SKM-1 treated with dmso at 0.1 percent for 144 hours (cell line): ENCODE measurements around the gene NFE2L1.
"Not testable (repeated sequence)": the region's sequence is repeated elsewhere in the genome, so short reads cannot be mapped to it uniquely, and the experiment has no call there.

Experiments
- DNase-seq: peaks from one replicate; lab custom pipeline; 2025; ENCODE audit not compliant: unreplicated experiment; lab: John Stamatoyannopoulos, UW

The NFE2L1 gene, protein sequence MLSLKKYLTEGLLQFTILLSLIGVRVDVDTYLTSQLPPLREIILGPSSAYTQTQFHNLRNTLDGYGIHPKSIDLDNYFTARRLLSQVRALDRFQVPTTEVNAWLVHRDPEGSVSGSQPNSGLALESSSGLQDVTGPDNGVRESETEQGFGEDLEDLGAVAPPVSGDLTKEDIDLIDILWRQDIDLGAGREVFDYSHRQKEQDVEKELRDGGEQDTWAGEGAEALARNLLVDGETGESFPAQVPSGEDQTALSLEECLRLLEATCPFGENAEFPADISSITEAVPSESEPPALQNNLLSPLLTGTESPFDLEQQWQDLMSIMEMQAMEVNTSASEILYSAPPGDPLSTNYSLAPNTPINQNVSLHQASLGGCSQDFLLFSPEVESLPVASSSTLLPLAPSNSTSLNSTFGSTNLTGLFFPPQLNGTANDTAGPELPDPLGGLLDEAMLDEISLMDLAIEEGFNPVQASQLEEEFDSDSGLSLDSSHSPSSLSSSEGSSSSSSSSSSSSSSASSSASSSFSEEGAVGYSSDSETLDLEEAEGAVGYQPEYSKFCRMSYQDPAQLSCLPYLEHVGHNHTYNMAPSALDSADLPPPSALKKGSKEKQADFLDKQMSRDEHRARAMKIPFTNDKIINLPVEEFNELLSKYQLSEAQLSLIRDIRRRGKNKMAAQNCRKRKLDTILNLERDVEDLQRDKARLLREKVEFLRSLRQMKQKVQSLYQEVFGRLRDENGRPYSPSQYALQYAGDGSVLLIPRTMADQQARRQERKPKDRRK

DNA sequence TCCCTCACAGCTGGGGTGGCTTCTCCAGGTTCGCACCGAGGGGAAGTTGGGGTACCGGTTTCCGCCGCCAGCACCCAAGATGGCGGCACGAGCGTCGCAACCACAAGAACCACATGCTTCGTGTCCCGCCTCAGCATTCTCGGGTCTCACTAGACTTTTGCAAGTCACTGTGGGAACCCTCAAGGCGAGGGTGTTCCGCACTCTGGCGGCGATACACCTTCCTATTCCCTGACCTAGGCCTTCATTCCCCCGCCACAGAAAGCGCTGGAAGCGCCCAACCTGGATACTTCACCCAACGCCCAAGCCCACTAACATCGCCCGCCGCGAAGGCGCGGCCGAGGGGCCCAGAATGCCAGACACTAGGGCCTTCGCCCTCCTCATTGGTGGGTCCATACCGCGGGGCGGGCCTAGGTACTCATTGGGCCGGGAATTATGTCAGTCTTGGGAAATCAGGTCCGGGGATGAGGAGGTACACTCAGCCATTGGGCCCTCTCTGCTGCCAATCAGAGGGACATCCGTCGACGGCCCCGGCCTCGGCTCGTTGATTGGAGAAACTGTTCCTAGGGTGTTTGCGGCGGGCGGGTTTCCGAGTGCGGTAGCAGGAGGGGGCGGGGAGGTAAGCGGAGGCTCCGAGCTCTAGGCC, at the start of gene NFE2L1:
TSS of gene NFE2L1 (plus strand) at position 619 of the 643 bp plus-strand sequence. CDS start 2,760 bp downstream, outside the sequence.
- DNase-seq, result peak; percentile 99

DNA sequence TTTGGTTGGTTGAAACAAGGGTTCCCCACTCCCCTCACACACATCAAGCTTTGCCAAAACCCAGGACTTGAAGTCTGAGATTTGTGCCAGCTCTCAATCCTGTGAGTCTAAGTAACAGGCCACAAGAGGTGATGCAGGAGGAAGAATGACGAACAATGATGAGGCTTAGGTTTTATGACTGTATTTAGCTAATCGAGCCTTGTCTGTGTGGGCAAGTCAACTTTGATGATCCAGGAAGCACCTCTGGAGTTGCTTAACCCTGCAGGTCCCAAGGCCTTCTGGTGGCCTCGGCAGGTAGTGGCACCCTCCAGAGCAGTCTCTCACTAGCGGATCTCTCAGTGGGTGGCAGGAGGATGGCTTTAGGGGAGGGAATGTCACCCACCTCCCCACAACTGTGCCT, 48.6 kb upstream of the NFE2L1 start:
- DNase-seq, result no peak

DNA sequence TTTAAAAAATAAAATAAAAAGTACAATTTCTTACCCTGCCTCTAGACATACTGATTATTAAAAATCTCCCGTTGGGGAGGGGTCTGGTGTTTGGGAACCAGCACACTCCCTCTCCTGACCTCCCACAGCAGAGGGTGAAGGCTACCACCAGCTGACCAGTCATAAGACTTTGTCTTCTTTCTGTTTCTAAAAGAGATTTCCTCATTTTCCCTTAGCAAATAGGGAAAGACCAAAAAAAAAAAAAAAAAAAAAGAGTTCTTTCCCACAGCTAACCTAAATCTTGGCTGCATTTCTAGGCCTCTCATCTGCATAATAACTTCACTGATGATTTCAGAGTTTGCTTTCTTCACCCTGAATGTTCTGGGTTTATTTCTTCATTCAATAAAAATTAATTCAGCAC, 47.0 kb upstream of the NFE2L1 start:
- no peak for DNase-seq

DNA sequence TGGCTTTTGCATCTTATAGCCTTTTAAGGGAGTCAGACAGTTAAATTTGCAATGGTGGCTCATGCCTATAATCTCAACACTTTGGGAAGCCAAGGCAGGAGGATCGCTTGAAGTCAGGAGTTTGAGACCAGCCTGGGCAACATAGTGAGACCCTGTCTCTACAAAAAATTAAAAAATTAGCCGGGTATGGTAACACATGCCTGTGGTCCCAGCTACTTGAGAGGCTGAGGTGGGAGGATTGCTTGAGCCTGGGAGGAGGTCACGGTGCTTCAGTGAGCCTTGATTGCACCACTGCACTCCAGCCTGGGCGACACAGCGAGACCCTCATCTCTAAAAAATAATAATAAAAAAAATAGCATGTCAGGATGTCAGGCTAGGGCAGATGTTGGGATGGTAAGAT, 46.5 kb upstream of the NFE2L1 start:
- not testable (repeated sequence) for DNase-seq

DNA sequence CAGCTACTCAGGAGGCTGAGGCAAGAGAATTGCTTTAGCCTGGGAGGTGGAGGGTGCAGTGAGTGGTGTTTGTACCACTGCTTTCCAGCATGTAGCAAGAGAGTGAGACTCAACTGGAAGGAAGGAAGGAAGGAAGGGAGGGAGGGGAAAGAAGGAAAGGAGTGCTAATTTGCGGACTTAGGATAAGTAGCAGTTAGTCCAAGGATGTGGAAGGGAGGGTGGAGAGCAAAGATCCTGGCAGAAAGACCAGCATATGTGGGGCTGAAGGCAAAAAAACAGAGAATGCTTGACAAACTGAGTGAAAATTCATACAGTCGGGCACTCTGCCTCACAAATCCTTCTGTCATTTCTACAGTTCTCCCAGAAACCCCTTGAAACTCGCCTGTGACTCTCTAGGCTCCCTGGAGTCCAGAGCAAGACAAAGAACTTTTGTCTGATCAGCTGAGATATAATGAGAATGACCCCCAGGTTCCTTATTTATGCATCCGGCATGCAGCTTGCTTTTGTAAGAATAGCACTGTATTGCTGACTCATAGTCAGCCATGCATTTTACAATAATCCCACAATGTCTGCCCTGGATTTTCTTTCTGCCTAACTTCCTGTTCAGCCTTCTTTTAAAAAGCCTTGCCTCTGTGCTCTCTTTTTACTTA, 45.8 kb upstream of the NFE2L1 start:
- peak; percentile 85 for DNase-seq

DNA sequence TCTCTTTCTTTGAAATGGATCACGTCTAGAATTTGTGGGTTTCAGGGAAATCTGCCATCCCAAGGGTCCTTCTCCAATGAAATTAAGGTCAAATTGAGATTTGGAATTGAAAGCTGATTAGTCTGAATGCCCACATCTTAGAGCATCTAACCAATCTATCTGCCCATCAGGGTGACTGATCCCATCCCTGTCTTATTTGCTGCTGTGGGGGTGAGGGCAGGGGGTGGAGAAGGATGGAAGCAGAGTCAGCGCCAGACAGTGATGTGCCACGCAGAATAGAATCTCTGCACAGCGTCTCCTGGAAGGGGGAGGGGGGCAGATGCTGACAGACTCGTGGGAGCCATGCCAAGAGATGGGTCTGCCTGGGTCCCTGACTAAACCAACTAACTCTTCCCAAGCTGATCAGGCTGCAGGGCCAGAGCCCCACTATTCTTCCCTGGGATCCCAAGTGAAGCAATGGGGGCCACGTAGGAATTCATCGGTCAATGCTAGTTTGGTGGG, 45.2 kb upstream of the NFE2L1 start:
- DNase-seq, result no peak

DNA sequence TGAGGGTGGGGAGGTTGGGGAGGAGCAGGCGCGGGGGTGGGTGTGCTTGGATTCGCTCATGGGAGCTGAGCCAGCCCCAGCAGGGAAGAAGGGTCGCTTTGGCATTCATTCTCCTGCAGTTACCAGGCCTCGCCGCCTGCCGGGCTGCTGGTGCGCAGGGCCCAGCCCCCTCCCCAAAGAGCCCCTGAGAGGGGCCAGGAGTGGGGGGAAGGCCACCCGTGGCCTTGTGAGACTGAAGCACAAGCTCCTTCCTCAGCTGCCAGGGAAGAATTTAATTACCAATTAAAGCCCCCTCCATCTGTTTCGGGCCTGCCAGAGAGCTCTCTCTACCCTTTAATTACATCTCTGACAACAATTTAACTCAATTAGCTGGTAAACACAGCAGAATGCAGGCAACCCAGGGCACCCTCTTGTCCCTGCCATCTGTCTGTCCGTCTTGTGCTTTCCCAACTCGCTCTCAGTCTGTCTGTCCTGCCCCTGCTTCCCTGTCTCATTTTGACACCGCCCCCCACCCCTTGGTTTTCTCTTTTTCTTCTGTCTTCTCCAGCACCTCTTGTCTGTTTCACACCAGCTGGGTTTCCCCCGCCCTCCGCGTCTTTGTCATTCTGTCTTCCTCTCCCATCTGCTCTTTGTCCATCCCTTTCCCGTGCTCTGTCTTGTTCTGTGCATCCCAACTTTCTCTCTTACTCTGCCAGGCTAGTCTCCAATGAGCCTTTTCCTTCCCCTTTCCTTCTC, 44.6 kb upstream of the NFE2L1 start:
- no peak for DNase-seq

DNA sequence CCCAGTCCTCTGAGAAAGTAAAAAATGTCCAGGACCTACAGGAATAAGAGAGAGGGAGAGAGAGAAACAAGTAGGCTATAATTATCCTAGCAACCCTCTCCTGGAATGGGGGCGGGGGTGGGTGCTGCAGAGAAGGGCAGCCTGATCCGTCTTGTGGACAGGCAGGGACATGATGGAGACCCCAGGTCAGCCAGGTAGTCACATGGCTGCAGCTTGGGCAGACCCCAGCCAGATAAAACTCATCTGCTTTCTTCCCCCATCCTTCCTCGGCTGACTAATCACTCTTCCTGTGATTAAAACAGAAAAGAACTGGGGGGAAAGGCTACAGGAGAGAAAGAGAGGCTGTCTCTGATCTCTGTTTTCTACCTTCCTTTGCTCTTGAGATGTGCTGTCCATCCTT, 43.2 kb upstream of the NFE2L1 start:
- DNase-seq, result no peak

DNA sequence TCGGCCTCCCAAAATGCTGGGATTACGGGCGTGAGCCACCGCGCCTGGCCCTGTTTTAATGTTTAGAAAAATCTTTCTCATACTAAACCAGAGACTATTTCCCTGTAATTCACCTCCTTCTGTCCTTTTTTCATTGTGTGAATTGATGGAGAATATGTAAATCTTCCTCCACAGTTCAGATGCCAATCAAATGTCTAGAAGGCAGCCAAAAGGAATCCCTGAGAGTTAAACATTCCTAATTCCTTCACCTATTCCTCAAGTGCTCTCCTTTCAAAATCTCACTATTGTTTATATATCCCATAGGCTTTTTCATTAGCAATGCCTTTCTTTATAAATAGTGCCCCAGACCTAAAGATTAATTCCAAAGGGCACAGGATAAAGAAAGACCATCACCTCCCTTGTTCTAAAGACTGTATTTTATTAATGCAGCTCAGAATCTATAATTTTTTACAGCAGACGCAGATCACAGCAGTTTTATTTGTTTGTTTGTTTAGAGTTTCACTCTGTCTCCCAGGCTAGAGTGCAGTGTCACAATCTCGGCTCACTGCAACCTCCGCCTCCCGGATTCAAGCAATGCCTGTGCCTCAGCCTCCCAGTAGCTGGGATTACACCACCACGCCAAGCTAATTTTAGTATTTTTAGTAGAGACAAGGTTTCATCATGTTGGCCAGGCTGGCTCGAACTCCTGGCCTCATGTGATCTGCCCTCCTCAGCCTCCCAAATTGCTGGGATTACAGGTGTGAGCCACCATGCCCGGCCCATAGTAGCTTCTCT, 41.0 kb upstream of the NFE2L1 start:
- peak; percentile 43 for DNase-seq

DNA sequence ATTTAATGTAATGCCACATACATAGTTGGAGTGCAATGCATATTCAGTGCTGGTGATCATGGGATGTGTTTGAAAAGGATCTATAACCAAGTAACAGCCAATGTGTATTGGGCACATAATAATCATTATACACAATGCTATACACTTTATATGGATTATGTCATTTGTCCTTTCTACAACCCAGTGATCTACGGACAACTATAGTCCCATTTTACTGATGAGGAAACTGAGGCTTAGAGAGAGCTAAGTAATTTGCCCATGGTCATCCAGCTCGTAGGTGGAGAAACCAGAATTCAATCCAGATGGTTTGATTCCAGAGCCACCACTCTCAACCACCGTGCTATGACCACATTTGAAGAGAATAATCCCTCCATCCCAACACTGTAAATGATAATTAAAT, 38.0 kb upstream of the NFE2L1 start:
- DNase-seq, result no peak

DNA sequence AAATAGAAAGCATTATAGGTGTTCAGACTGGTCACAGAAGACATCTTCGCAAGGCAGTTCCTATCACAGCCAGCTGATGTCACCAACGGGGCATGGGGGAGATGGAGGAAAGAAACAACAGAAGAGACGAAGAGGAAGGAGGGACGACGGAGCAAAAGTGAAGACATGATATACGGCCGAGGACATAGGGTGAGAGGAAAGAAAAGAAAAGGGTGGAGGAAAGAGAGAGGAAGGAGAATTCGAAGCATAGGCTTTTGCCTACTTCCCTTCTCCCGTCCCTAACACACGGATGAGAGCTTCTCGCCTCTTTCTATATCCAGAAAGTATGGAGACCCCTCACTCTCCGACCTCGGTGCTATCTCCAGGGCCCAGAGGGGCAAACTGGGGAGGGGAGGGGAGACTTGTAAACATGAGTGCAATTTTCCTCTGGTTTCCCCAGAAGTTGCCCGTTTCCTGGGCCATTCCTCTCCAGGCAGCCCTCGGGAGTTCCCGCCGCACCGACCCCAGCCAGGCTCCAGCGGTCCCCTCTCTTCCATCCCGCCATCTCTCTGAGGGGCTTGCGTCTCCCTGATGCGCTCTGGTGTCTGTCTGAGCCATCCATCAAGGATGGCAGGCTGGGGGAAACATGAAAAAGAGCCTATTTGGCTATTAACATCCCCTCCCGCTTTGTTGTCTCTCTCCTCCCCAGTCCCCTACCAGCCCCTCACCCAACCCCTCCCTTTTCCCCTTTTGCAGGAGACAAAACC, 36.6 kb upstream of the NFE2L1 start:
- peak; percentile 30 for DNase-seq

DNA sequence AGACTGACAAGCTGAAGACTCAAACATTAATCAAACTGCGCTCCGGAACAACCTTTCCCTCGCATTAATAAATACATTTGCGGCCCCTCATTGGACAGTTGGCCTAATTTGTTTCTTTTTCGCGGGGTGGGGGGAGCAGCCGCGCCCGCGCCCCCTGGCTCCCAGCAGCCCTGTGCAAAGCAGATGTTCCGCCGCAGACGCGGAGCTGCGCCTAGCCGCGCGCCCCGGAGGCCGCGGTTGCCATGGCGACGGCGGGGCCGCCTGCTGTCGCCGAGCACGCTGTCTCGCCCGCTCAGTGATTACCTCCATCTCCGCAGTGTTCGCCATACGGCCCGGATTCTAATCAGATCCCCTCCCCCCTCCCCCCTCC, 36.0 kb upstream of the NFE2L1 start:
- DNase-seq, result no peak

DNA sequence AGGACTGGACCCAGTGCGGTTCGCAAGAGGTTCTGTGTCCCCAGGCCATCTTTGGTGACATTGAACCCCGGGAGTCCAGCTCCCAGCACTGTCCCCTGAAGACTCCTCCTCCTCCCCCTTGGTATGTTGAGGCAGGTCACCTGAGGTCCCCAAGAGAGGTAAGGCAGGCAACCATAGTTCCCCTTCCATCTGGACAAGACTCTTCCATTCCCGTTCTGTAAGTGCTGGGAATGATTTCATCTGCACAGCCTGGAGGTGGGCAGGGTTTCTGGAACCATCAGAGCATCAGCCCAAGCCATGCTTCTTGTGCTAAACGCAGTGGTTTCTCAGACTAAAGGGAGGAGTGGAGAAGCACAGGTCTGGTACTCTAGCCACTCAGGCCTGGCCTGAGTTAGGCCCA, 35.5 kb upstream of the NFE2L1 start:
- no peak for DNase-seq

DNA sequence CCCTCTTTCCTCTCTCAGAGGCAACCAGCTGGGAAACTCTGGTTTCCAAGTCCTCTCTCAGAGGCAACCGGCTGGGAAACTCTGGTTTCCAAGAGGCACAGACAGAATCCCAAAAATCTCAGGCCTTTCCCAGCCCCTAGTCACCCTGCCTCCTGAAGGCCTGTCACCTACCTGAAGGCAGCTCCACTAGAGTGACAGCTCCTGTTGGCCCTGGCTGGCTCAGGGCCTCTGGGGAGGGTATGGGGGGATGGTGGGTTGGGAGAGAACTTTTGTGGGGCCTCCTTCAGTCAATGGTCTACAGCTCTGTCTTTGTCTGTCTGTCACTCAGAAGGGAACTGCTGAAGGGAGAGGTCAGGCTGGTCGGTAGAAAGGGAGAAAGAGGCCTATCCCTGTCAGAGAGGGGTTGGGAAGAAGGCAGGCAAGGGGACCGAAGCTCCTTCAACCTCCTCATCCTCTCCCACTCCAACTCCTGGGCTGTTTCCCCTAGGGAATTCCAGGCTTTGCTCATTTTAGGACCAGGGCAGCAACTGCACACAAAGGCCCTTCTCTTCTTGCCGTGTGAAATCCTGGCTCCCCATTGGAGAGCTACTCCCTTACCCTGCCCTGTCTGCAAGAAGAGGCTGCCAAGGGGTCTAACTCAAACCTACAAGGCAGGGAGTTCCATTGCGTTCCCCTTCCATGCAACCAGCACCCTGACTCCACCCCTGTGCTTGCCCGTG, 34.1 kb upstream of the NFE2L1 start:
- DNase-seq, result no peak

DNA sequence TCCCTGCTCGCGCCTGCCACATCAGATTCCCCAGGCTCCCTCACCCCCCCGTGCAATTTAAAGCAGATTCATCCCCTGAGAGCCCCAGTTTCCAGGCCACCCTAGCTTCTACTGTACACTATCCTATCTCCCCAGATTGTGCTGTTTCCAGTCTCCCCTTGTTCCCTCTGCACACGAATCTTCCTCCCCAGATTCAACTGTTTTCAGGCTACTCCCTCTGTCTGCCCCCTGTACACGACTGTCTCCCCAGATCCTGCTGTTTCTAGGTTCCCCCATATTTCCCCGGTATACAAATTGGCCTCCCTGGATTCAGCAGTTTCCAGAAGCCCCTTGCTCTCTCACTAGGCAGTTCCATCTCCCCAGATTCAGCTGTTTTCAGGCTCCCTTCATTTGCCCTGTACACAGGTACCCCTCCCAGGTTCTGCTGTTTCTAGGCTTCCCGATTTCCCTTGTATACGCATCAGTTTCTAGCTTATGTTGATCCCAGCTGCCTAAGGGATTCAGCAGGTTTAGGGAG, 33.5 kb upstream of the NFE2L1 start:
- DNase-seq, result no peak

DNA sequence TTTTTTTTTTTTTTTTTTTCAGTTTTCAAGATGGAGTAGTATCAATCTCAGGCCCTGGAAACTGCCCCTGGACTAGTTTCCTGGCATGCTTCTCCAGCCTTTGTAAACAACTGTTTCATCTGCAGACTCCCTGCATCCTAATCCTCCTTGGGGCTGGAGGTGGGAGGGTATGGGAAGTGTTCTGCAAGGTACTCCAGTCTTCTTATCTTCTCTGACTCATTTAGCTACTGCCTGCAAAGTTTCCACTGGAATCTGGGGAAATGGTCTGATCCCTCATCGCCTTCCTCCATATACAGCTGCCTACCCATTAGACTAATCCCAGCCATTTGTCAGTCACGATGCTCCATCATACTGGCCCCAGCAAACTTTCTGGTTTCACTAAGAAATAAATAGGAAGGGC, 32.0 kb upstream of the NFE2L1 start:
- no peak for DNase-seq

DNA sequence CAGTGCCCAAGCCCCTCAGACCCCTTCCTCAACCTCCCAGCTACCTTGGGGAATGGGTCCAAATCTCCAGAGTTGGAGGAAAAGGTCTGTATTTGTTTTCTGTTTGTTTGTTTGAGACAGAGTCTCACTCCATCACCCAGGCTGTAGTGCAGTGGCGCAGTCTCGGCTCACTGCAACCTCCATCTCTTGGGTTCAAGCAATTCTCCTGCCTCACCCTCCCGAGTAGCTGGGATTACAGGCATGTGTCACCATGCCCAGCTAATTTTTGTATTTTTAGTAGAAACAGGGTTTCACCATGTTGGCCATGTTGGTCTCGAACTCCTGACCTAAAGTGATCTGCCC, 30.4 kb upstream of the NFE2L1 start:
- DNase-seq, result not testable (repeated sequence)

DNA sequence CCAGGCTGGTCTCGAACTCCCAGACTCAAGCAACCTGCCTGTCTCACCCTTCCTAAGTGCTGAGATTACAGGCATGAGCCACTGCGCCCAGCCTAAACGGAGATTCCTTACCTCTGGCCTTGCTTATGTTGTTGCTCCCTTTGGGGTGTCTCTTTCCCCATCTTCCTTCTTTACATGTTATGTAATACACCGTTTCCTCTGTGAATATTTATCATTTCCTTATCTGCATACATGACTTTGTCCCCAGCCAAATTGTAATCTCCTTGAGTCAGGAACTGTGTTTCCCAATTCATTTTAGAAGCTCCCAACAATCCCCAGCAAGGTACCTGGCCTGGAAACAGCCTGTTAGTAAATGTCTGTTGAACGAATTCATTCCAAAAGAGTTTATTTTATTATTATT, 26.2 kb upstream of the NFE2L1 start:
- DNase-seq, result peak; percentile 34
